Type B pancreatic cell (in vitro differentiated cells): ENCODE data around the gene TNRC6B. TPM values are rescaled to one million over a fixed set of nuclear protein-coding genes. Genes with fewer than 3 reads are reported as not detected.

Source experiments
- DNase-seq: peaks from one replicate; pipeline ENCODE4 v3.0.0; 2021; ENCODE audit warnings: mixed read lengths; ENCODE audit not compliant: unreplicated experiment; ENCODE audit errors: extremely low spot score
- H3K27ac Mint-ChIP-seq: 2 replicates; pipeline ENCODE4 v1.8.0; 2021; ENCODE audit warnings: mild to moderate bottlenecking, mixed read lengths
- H3K27me3 Mint-ChIP-seq: 2 replicates; pipeline ENCODE4 v1.8.0; 2021; ENCODE audit warnings: mixed read lengths
- H3K36me3 Mint-ChIP-seq: 2 replicates; pipeline ENCODE4 v1.8.0; 2021; ENCODE audit warnings: mixed read lengths
- H3K4me1 Mint-ChIP-seq: one replicate; pipeline ENCODE4 v1.8.0; 2021; ENCODE audit warnings: mixed read lengths; ENCODE audit not compliant: unreplicated experiment
- H3K4me3 Mint-ChIP-seq: 2 replicates; pipeline ENCODE4 v1.8.0; 2021; ENCODE audit warnings: mild to moderate bottlenecking, mixed read lengths
- H3K9me3 Mint-ChIP-seq: 2 replicates; pipeline ENCODE4 v1.8.0; 2021; ENCODE audit warnings: mixed read lengths
- CTCF ChIP-seq: fragments of 200-600 bp; sonication (generic); conservative IDR thresholded peaks from 2 replicates; pipeline ENCODE4 v1.5.0; 2021; ENCODE audit warnings: antibody characterized with exemption, mild to moderate bottlenecking
- total RNA-seq: library from RNA; stranded (reverse); gene quantifications from 2 replicates; pipeline ENCODE4 v1.2.1, GENCODE V29; 2021; ENCODE audit warnings: low replicate concordance

Gene TNRC6B
- total RNA-seq, 1 donor from 2014 or later: 50.7 TPM

GRCh38 chr22:40322818-40323447 is 145.2 kb downstream of the TNRC6B start:
- no peak for DNase-seq
- Mint-ChIP-seq H3K9me3 (no peaks in the 10 kb centered on the region), H3K27ac (no peak overlapping the region), H3K4me3 (no peak overlapping the region), H3K4me1 (peaks cover 17% of the 10 kb centered on the region), H3K36me3 (peaks cover 18% of the 10 kb centered on the region), H3K27me3 (no peaks in the 10 kb centered on the region)
- no peak for TF ChIP-seq CTCF

GRCh38 chr22:40323681-40324171 is 146.0 kb downstream of the TNRC6B start:
- Mint-ChIP-seq H3K4me3 (no peak overlapping the region), H3K27me3 (no peaks in the 10 kb centered on the region), H3K4me1 (peaks cover 17% of the 10 kb centered on the region), H3K27ac (no peak overlapping the region), H3K9me3 (no peaks in the 10 kb centered on the region), H3K36me3 (peaks cover 19% of the 10 kb centered on the region)
- TF ChIP-seq CTCF: no peak
- no peak for DNase-seq

GRCh38 chr22:40324468-40325305 is 147.0 kb downstream of the TNRC6B start:
- no peak for DNase-seq
- Mint-ChIP-seq H3K36me3 (peaks cover 19% of the 10 kb centered on the region), H3K27ac (no peak overlapping the region), H3K4me1 (peaks cover 17% of the 10 kb centered on the region), H3K4me3 (no peak overlapping the region), H3K9me3 (no peaks in the 10 kb centered on the region), H3K27me3 (no peaks in the 10 kb centered on the region)
- TF ChIP-seq CTCF: no peak

GRCh38 chr22:40325315-40325714 is 147.6 kb downstream of the TNRC6B start:
- no peak overlapping the region for H3K4me3 Mint-ChIP-seq
- DNase-seq: no peak
- H3K36me3 Mint-ChIP-seq: peaks cover 19% of the 10 kb centered on the region
- no peak for TF ChIP-seq CTCF
- peaks cover 17% of the 10 kb centered on the region for H3K4me1 Mint-ChIP-seq
- no peaks in the 10 kb centered on the region for H3K9me3 Mint-ChIP-seq
- H3K27ac Mint-ChIP-seq: peak overlapping the region; percentile 5
- H3K27me3 Mint-ChIP-seq: no peaks in the 10 kb centered on the region

GRCh38 chr22:40326905-40327735 is 149.4 kb downstream of the TNRC6B start:
- DNase-seq: no peak
- H3K4me3 Mint-ChIP-seq: peak overlapping the region; percentile 5

More at GRCh38 chr22:40326905-40327735, 149.4 kb downstream of the TNRC6B start:
- peak overlapping the region; percentile 33 for H3K27ac Mint-ChIP-seq
- peaks cover 8% of the 10 kb centered on the region for H3K36me3 Mint-ChIP-seq
- no peaks in the 10 kb centered on the region for H3K27me3 Mint-ChIP-seq
- no peak for TF ChIP-seq CTCF
- H3K9me3 Mint-ChIP-seq: no peaks in the 10 kb centered on the region
- peaks cover 24% of the 10 kb centered on the region for H3K4me1 Mint-ChIP-seq
